Measurements from ENCODE around the gene CCNA2. TPM values are rescaled to one million over a fixed set of nuclear protein-coding genes. Genes with fewer than 3 reads are reported as not detected.

Gene CCNA2
- total and polyA plus RNA-seq, 8 donors, result 0.19 to 1.5 (median 0.54) TPM

- no peak for FAIRE-seq
Observed at GRCh38 chr4:121829511-121829910, 5.8 kb upstream of the CCNA2 start.

GRCh38 chr4:121827853-121828252 is 4.2 kb upstream of the CCNA2 start:
- no peak for TF ChIP-seq CTCF (IDR thresholded peaks at IDR 0.05)

More at GRCh38 chr4:121829511-121829910, 5.8 kb upstream of the CCNA2 start:
- 82 to 98% methylated on average over 5 of the region's 5 CpGs for WGBS, 2 donors
- no peaks in the 10 kb centered on the region for H3K27me3 ChIP-seq
- H3K4me1 ChIP-seq, result peaks cover 0 to 1% (median 0%) of the 10 kb centered on the region in 3 donors
- no peak for ATAC-seq
- no peak overlapping the region for H3K4me3 ChIP-seq
- no peak overlapping the region for H3K27ac ChIP-seq
- H3K36me3 ChIP-seq, result peaks cover 0 to 6% (median 0%) of the 10 kb centered on the region in 3 donors
- DNase-seq, result no peak
- intact Hi-C loops (cut with DNase I), result no loop called here
- no peak for TF ChIP-seq CTCF (IDR thresholded peaks at IDR 0.05)
- H3K9me3 ChIP-seq, result no peaks in the 10 kb centered on the region

GRCh38 chr4:121824950-121825349 is 1.3 kb upstream of the CCNA2 start:
- H3K27ac ChIP-seq, result no peak overlapping the region
- H3K4me1 ChIP-seq, result peaks cover 0 to 8% (median 0%) of the 10 kb centered on the region in 3 donors
- 71 to 77% methylated on average over 2 of the region's 2 CpGs for WGBS, 2 donors
- intact Hi-C loops (cut with DNase I), result no loop called here
- no peak overlapping the region for H3K4me3 ChIP-seq
- ATAC-seq (no peak), DNase-seq (no peak), FAIRE-seq (no peak)
- TF ChIP-seq CTCF (IDR thresholded peaks at IDR 0.05), result no peak
- peaks cover 0 to 6% (median 0%) of the 10 kb centered on the region in 3 donors for H3K36me3 ChIP-seq
- H3K27me3 ChIP-seq, result no peaks in the 10 kb centered on the region
- H3K9me3 ChIP-seq, result no peaks in the 10 kb centered on the region

More at GRCh38 chr4:121827853-121828252, 4.2 kb upstream of the CCNA2 start:
- ATAC-seq (no peak), DNase-seq (no peak), FAIRE-seq (no peak)
- no peaks in the 10 kb centered on the region for H3K27me3 ChIP-seq
- peaks cover 0 to 6% (median 0%) of the 10 kb centered on the region in 3 donors for H3K36me3 ChIP-seq
- H3K27ac ChIP-seq, result no peak overlapping the region
- H3K9me3 ChIP-seq, result no peaks in the 10 kb centered on the region
- intact Hi-C loops (cut with DNase I), result no loop called here
- H3K4me1 ChIP-seq, result peaks cover 0 to 6% (median 0%) of the 10 kb centered on the region in 3 donors
- 90% methylated on average over 1 of the region's 1 CpG for WGBS, 2 donors
- no peak overlapping the region for H3K4me3 ChIP-seq

GRCh38 chr4:121824171-121824527 is 466 bp upstream of the CCNA2 start:
- no peak for FAIRE-seq

More at GRCh38 chr4:121824171-121824527, 466 bp upstream of the CCNA2 start:
- H3K36me3 ChIP-seq, result peaks cover 0 to 6% (median 0%) of the 10 kb centered on the region in 3 donors
- H3K4me1 ChIP-seq, result peaks cover 0 to 8% (median 0%) of the 10 kb centered on the region in 3 donors
- no peaks in the 10 kb centered on the region for H3K27me3 ChIP-seq
- no peaks in the 10 kb centered on the region for H3K9me3 ChIP-seq
- 2% methylated on average over 8 of the region's 8 CpGs for WGBS, 2 donors
- peak overlapping the region; percentile 20 to 79 (median 60) for H3K4me3 ChIP-seq
- peak overlapping the region in 3 of 4 donors; percentile 16 to 62 (median 60) for H3K27ac ChIP-seq
- intact Hi-C loops (cut with DNase I), result no loop called here
- ATAC-seq (peak in 2 of 4 donors; percentile 7 to 9), DNase-seq (no peak)
- TF ChIP-seq CTCF (IDR thresholded peaks at IDR 0.05), result no peak
